ENCODE measurements around the gene JAG1.
A peak's percentile ranks its signal among the peaks of the same experiment; 100 is the strongest.

Gene JAG1

DNA sequence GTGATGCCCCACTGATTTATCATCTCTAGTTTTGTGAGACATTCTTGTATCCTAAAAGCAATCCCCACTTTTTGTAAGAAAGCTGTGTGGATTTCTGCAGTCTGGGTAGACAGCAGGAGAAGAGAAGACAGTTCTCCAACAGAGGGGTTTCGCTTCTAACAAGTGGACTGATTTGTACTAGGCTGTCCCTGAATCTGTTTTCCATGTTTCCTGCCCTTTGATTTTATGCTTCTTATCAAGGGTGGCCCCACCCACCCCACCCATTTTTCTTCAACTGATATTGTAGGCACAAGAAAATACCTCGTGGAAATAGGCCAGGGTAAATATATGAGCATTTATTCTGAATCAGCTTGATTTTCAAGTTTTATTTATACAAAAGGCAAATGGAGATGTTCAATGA is 25.7 kb upstream of the JAG1 start:
- no peak overlapping the region for H3K27ac ChIP-seq
- TF ChIP-seq, protein P1, sequence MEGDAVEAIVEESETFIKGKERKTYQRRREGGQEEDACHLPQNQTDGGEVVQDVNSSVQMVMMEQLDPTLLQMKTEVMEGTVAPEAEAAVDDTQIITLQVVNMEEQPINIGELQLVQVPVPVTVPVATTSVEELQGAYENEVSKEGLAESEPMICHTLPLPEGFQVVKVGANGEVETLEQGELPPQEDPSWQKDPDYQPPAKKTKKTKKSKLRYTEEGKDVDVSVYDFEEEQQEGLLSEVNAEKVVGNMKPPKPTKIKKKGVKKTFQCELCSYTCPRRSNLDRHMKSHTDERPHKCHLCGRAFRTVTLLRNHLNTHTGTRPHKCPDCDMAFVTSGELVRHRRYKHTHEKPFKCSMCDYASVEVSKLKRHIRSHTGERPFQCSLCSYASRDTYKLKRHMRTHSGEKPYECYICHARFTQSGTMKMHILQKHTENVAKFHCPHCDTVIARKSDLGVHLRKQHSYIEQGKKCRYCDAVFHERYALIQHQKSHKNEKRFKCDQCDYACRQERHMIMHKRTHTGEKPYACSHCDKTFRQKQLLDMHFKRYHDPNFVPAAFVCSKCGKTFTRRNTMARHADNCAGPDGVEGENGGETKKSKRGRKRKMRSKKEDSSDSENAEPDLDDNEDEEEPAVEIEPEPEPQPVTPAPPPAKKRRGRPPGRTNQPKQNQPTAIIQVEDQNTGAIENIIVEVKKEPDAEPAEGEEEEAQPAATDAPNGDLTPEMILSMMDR (conservative IDR thresholded peaks at IDR 0.05), result no peak

DNA sequence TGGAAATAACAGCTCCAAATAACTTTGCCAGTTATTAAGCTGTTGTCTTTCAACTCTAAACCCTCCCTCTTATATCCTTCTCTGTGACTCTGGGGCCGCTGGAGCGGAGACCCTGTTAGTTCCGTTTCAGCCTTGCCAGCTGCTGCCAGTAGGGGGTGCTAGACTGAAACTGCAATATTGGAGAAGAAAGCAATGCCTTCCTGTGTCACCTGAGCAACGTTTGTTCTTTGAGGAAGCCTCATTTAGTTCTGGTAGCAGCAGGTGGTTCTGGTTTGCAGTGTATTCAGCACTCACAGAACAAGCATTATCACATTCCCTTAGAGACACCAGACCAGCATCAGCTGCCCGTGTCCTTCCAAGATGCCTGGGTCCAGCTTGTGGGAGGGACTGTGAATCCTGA is 22.9 kb upstream of the JAG1 start:
- TF ChIP-seq, protein P1 (conservative IDR thresholded peaks at IDR 0.05), result peak; percentile 81
- TF ChIP-seq ZFX (IDR thresholded peaks at IDR 0.05), result no peak
- H3K27ac ChIP-seq, result no peak overlapping the region

- H3K27ac ChIP-seq, result no peak overlapping the region
- TF ChIP-seq, protein P1 (conservative IDR thresholded peaks at IDR 0.05), result no peak
- TF ChIP-seq ZFX (IDR thresholded peaks at IDR 0.05), result no peak
Observed at GRCh38 chr20:10689385-10689784, 15.6 kb upstream of the JAG1 start.

GRCh38 chr20:10687895-10688294 is 14.1 kb upstream of the JAG1 start:
- no peak overlapping the region for H3K27ac ChIP-seq
- no peak for TF ChIP-seq ZFX (IDR thresholded peaks at IDR 0.05)

- TF ChIP-seq ZFX (IDR thresholded peaks at IDR 0.05), result no peak
- TF ChIP-seq, protein P1 (conservative IDR thresholded peaks at IDR 0.05), result no peak
- no peak overlapping the region for H3K27ac ChIP-seq
Observed at GRCh38 chr20:10686356-10687133, 12.7 kb upstream of the JAG1 start.

DNA sequence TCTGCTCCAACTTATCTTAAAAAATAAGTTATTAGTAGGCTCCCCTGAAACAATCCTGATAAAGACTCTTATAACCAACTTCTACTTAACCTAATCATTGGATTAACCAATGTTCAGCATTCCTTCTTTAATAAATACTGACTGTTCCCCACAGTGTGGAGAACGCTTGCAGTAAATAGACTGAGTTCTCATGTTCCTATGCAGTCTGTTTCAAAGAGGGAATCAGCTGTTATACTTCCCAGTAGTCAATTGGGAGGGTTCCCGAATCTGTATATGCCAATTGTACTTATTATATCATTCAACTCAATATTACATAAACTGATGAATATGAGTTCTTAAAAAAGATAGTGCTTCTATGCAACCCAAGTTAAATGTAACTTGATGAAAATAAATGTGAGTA is 9.7 kb upstream of the JAG1 start:
- no peak overlapping the region for H3K27ac ChIP-seq
- TF ChIP-seq ZFX (IDR thresholded peaks at IDR 0.05), result no peak
- TF ChIP-seq, protein P1 (conservative IDR thresholded peaks at IDR 0.05), result no peak

GRCh38 chr20:10682939-10683338 is 9.1 kb upstream of the JAG1 start:
- TF ChIP-seq ZFX (IDR thresholded peaks at IDR 0.05), result no peak
- TF ChIP-seq, protein P1 (conservative IDR thresholded peaks at IDR 0.05), result no peak
- H3K27ac ChIP-seq, result no peak overlapping the region

GRCh38 chr20:10681494-10681893 is 7.7 kb upstream of the JAG1 start:
- TF ChIP-seq, protein P1 (conservative IDR thresholded peaks at IDR 0.05), result no peak
- no peak for TF ChIP-seq ZFX (IDR thresholded peaks at IDR 0.05)

More at GRCh38 chr20:10681494-10681893, 7.7 kb upstream of the JAG1 start:
- H3K27ac ChIP-seq, result no peak overlapping the region

All from C4-2B (cell line).